Hematopoietic multipotent progenitor cell treated with erythropoietin and hydrocortisone succinate and interleukin-3 and kit ligand, for 4 days (in vitro differentiated cells): ENCODE results near the gene C12orf75.
A peak's percentile ranks its signal among the peaks of the same experiment; 100 is the strongest.
"Not testable (repeated sequence)": the region's sequence is repeated elsewhere in the genome, so short reads cannot be mapped to it uniquely, and the experiment has no call there.

Experiments used
- DNase-seq: peaks from one replicate; pipeline ENCODE4 v3.0.0-alpha.2; 2015

Gene C12orf75

DNA sequence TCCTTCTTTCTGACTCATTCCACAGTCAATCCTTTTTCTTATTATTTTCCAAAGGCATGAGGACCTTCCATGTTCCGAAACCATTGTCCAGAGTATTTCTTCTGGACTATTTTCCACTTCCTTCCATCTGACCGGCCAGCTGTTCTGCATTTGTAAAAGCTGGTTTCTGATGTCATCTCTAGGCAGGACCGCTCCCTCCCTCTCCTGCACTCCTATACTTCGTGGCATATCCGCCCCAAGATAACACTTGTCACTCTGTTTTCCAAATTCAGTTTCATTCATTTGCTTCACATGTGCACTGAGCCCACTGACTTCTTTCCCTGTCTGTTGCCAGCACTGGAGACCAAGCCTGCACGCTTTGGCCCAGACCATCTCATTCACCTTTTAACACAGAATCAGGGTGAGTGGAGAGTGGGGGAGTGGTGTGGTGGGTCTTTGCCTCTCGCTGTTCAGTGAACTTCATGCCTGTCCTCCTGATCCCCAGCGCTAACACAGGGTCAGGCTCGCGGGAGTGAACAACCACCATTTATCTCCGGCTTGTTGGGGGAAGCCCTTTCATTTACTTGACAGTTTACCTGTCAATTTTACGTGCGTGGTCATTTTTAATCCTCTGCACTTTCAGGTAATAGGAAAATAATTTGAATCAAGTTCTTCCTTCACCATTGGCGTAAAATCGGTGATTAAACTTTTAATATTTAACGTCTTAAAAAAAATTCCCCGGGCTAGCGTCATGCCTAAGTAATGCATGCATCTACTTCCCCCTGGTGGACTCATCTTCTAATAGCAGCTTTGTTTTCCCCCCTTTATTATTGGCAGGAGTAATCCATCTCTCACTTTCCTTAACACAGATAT is 52.5 kb downstream of the C12orf75 start:
- peak; percentile 84 for DNase-seq

DNA sequence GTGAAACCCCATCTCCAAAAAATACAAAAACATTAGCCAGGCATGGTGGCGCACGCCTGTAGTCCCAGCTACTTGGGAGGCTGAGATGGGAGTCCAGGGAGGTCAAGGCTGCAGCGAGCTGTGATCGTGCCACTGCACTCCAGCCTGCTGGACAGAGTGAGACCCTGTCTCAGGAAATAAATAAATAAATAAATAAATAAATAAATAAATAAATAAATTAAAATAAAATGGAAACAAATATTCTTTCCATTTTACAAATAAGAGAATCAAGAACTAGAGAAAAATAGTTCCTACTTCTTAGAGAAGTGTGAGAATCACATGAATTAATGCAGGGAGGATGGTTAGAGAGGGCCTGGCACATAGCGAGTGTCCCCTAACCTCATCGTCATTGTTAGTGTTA is 53.7 kb downstream of the C12orf75 start:
- DNase-seq: no peak

DNA sequence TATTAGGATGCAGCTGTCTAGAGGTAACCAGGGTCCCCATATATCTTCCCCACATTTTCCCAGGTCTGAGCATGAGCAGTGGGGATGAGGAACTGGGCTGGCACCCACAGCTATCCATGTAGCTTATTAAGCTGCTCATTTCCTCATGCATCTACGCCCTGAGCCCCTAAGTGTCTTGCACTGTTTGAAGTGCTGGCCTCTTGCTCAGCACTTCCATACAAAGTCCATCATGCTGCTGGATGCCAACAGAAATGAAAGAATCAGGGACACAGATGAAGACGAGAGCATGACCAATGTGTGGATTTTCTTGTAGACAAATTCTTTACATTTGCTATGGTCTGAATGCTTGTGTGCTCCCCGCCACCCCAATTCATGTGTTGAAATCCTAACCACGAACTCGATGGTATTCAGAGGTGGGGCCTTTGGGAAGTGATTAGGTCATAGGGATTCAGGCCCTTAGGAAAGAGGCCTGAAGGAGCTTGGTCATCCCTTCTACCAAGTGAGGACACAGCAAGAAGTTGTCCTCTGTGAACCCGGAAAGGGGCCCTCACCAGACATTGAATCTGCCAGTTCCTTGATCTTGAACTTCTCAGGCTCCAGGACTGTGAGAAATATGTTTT is 54.5 kb downstream of the C12orf75 start:
- no peak for DNase-seq

DNA sequence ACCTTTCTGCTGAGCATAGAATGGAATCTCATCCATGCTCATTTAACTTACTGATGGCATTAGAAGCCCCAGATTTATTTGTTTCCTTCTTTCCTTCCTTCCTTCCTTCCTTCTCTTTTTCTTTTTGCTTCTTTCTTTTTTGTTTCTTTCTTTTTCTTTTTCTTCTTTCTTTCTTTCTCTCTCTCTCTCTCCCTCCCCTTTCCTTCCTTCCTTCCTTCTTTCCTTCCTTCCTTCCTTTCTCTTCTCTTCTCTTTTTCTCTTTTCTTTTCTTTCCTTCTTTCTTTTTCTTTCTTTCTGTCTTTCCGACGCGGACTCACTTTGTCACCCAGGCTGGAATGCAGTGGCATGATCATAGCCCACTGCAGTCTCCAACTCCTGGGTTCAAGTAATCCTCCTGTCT is 55.9 kb downstream of the C12orf75 start:
- DNase-seq: no peak

DNA sequence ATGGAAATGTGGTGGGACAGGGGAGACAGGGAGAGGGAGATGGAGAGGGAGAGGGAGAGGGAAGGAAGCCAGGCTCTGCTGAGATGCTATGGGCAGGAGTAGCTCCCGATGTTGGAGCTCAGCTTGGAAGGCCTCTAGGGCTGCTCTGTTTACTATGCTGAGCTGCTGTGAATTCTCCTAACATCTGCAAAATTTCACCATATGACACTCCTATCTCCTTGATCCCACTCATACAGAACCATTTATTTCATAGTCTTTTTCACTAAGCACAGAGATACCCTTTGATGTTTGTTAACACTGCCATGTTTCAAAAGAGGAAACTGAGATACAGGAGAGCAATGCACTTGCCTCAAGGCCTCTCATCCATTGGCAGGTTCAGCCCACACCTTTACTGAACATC is 60.7 kb downstream of the C12orf75 start:
- no peak for DNase-seq

DNA sequence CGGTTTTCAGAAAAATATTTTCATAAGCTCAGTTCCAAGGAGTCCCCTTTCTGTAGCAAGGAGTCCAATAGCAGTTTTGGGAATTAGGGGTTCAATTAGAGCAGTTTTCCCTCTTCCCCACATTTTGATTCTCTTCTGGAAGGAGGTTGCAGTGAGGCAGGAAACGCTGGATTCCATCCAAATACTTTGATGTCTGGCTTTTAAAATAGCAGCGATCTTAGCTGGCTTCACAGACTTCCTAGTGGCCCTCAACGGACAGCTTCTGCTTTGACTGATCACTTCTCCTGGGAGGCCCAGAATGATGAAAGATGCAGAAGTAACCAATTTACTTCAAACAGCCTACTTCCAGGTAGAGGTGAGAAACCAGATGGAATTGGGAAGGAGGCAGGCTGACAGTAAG is 63.1 kb downstream of the C12orf75 start:
- DNase-seq: no peak

DNA sequence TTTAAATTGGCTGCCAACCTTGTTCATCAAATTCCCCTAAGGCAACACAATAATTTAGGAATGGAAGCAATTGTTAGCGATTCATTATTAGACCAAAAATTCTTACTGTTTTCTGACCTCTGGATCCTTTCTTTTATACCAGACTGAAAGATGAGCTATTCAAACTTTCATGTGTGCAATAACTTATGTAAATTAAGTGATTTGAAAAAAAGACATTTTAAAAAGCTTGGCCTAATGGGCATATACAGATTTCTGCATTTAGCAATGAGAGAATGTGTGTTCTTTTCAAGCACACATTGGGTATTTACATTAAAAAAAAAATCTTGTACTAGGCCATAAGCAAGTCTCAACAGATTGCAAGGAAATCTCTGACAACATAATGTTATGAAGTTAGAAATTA is 65.5 kb downstream of the C12orf75 start:
- DNase-seq: no peak

DNA sequence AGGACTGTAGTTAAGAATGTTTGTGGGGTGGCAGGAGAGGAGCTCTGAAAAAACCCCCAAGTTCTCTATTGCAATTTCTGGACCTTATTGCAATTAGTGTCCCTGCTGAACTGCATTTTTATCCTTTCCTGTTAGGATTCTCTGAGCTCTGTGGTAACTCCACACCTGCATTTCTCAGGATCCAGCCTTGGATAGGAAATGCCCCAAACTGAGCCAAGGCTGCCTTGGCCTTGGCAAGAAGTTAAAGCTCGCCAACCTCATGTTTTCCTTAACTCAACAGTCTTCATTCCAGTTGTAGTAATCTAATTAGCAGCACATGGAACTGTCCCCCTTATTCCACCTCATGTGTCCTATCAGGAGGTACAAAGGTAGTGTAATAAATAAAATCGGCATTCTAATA is 66.5 kb downstream of the C12orf75 start:
- no peak for DNase-seq

DNA sequence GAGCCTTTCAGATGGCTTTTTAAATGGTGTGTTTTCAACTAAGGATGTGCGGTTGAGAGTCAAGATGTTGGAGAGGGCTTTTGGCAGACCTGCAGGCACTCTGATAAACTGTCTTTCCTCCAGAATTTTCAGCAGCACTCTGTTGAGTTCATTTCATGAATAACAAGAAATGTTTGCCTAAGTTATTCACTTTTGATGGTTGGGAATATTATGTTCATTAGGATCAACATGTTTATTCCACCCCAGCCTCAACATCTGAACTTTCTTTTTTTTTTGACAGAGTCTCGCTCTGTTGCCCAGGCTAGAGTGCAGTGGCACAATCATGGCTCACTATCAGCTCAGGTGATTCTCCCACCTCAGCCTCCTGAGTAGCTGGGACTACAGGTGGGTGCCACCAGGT is 68.4 kb downstream of the C12orf75 start:
- no peak for DNase-seq

DNA sequence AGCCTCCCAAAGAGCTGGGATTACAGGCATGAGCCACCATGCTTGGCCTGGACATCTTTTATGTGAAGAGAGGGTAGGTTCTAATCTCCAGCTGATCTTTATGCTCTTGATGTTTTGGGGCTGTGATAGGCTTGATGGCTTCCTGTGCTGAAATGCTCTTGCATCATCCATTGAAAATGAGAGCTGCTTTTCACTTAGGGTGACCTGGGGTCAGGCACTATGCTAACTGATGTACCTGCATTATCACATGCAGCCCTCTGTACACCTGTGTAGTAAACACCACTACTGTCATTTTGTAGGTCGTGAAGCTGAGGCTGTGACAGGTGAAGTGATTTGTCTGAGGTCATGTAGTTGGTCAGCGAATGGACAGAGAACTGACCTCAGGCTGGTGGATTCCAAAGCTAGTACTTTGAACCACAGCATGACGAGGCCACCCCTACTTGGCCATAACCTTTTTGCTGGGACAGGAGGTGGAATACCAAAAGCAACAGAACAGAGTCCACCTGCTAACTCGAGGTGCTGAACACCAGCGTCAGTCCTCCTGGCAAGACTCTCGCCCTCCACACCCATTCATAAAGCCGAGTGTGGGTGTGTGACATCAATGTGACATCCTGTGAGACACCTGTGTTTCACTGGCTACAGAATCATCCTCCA is 69.1 kb downstream of the C12orf75 start:
- DNase-seq: peak; percentile 14

DNA sequence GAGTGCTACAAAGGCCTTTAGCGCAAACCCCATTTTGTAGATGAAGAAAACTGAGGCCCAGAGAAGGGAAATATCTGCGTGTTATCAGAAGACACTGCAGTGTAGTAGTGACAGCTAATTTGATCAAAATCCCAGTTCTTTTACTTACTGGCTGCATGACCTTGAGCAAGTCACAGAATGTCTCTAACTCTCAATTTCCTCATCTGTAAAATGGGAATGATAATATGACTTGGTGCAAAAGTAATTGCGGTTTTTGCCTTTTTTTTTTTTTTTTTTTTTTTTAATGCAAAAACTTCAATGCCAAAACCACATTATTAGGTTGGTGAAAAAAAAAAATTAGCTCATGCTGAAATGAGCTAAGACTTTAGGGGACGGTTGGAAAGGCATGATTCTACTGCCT is 69.7 kb downstream of the C12orf75 start:
- DNase-seq: no peak

DNA sequence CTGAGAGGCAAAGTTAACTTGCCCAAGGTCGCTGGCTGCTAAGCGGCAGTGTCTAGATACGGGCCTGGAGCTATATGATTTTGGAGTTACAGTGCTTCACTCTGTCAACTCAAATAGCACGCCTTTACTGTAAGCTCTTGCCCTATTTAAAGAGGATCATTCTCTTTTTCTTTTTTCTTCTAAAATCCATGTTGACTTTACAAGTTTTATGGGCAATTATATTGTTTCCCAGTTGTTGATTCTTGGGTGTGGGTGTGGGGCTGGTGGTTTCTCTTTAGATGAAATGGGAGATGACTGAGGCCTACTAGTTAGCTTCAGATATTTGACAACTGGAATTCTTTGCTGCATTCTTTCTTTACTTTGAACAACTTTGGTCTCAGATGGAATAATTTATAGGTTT is 70.7 kb downstream of the C12orf75 start:
- no peak for DNase-seq

DNA sequence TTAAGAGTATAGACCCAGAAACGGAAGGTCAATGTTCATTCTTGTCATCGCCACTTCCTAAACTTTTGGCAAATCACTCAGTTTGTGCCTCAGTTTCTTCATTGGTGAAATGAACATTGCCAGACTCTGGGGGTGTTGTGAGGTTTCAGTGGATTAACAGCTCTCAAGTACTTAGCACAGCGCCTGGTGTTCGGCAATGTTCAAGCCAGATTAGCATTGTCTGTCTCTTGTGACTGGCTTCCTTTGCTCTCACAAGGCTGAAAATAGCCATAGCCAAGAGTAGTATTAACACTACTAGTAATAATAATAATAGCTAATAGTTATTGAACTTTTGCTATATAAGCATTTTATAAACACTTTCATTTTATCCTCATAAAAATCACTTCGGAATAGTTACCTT is 71.9 kb downstream of the C12orf75 start:
- DNase-seq: no peak

DNA sequence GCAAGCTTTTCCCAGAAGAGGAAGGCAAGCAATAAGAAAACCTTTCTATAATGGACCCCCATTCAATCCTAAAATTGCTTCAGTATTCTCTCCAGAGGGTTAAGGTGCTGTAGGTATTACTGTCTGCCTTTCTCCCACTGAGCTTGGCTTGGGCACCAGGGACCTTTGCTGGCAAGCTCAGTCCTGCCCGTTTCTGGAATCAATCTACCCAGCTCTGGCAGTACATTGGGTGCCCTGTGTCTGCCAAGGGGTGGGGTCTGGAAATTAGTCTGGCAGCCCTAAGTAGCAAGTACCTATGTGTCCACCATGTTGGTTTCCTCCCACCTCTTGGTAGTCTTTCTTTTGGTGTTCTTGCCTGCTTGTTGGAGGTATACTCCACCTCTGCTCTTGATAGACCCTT is 72.6 kb downstream of the C12orf75 start:
- DNase-seq: no peak

DNA sequence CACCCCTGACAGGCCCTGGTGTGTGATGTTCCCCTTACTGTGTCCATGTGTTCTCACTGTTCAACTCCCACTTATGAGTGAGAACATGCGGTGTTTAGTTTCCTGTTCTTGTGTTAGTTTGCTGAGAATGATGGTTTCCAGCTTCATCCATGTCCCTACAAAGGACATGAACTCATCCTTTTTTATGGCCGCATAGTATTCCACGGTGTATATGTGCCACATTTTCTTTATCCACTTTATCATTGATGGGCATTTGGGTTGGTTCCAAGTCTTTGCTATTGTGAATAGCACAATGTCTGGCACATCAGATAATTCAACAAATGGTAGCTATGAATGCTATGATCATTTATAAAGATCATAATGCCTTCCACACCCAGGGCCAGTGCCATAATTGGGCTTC is 73.6 kb downstream of the C12orf75 start:
- DNase-seq: not testable (repeated sequence)

DNA sequence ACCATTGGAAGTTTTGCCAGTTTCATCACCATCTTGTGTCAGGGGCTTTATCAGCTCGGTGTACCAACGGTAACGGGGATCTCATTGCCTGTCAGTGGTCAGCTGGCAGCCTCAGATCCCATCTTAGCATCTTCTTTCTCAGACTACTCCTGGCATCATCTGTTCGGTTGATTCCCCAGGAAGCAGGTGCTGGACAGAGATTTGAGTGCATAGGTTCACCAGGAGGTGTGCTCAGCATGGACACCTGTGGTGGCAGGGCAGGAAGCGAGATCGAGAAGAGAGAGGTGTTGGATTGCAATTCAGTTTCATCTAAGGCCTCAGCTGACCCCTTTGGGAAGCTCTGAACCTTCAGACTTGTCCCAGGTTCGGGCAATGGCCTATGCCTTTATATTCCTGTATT is 76.0 kb downstream of the C12orf75 start:
- no peak for DNase-seq

DNA sequence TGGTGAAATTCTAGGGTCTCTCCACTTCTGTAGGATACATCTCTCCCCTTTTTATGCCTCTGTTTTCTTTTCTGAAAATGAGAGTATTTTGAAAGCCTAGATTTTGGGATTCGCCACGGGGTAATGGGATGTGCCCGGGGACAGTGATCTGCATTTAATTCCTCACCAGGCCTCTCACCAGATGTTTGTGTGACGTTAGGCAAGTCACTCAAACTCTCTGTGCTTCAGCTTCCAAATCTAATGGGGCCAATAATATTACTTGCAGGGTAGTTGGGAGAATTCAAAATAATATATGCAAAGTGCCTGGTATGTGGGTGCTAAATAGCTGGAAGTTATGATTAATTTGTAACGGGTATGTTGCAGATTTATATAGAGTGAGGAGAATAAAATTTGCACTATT is 78.8 kb downstream of the C12orf75 start:
- DNase-seq: no peak

DNA sequence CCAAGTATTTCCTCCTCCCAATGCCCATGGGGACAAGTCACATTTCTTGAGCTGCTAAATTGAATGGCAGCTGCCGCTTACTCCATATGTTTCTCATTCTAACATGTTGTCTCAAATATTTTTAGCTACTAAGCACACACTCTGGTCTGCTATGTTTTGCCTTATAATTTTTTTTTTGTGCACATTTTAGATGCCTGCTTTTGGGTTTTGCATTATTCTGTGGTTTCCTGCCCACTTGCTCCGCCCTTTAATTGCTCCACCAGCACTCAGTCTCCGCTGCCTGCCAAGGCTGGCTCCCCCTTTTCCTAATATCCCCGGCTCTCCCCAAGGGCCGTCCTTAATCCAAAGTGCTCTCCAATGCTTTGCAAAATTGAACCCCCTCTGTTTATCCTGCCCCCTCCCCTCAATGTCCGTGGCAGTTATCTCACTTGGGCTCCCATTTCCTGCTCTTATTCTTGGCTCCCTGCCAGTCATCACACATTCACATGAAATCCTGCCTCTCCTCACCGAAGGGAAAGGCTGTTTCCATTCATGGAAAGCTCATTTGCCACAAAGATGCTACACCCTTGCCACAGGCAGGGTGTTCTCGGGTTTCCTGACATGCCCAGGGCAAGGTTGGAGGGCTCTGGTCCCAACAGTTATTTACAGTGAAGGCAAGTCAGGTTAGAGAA is 79.4 kb downstream of the C12orf75 start:
- peak; percentile 65 for DNase-seq

DNA sequence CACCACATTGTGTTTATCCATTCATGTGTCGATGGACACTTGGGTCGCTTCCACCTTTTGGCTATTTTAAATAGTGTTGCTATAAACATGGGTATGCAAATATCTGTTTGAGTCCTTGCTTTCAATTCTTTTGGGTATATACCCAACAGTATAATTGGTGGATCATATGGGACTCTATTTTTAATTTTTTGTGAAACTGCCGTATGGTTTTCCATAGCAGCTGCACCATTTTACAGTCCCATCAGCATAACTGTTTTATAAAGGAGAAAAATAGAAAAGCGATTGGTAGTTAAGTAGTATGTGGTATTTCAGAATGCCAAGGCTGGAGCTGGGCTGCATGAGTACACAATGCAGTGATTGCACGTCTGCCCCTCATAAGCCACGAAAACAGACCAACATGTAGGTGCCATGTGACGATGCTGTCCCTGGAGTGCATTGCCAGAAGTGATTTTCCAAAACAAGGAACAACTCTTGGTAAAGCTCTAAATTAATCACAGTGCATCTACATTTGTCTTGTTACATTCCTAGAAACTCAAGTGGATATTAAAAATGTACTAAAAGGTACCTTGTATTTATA is 83.5 kb downstream of the C12orf75 start:
- DNase-seq: no peak

DNA sequence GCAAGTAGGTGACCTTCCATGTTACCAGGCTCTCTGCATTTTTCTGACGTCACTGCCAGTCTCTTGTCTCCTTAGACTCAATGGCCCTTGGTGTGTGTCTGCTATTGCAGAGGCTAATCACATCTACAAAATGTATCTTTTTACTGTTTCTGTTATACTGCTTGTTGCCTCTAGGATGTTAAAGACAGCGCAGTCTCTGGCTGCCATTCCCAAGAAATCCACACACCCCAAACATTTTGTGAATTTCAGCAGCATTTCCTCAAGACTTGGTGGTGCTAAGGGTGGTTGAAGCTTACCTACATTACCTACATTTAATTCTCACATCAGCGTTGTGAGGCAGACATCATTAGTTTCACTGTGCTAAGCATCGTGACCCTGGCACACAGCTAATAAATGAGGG is 87.2 kb downstream of the C12orf75 start:
- no peak for DNase-seq

DNA sequence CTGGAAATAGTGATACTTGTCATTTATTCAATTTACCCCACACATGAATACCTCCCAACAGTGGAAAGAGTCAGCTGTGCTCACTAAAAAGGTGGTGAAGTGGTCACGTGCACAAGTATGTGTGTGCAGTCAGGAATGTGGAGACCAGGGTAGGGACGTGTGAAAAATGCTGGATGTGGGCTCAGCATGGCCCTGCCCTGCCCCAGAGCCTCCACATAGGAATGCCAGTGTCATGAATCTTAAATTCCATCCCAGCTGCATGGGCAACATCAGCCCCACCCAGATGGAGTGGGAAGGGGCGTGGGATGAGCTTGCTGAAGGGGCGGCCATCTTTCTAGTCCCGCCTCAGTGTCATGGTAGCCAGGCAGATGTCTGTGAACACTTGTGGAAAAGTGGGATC is 87.7 kb downstream of the C12orf75 start:
- no peak for DNase-seq

DNA sequence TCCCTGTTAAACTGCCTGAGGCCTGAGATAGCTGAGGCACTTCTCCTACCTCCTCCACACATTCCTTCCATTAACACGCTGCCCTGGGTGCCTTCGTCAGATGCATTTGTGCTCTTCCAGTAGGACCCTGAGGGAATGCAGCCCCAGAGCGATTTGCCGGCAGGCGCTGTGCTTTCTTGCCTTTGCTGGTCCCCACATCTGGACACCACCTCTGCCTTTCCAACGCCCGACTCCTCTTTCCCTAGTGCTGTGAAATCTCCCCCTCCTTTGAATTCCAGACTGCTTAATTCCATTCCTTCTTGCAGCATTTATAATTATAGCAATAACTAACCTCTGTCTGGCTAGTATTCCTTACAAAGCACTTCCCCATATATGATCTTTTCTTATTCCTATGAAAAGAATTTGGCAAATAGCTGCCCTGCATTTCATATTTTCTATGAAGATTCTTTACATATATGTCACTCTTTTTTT is 88.4 kb downstream of the C12orf75 start:
- DNase-seq: no peak

DNA sequence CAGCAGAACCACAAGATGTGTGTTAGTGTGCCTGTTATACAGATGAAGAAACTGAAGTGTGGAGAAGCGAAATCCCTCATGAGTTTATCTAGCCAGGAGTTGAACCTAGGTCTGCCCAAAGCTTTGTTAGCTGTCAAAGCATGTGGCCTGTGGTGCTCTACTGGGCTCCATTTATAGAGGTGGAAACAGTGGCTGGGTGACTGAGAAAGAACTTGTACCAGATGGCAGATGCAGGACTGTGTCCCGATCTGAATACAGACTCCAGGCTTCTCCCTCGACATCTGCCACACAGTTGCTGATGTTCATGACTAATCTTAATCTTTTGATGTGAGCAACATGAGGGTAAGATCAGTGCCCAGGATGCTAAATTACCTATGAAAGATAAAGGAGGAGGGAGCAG is 89.1 kb downstream of the C12orf75 start:
- no peak for DNase-seq
